ENCODE measurements around the gene ZFP57.
"Not testable (repeated sequence)": the region's sequence is repeated elsewhere in the genome, so short reads cannot be mapped to it uniquely, and the experiment has no call there.

The ZFP57 gene

DNA sequence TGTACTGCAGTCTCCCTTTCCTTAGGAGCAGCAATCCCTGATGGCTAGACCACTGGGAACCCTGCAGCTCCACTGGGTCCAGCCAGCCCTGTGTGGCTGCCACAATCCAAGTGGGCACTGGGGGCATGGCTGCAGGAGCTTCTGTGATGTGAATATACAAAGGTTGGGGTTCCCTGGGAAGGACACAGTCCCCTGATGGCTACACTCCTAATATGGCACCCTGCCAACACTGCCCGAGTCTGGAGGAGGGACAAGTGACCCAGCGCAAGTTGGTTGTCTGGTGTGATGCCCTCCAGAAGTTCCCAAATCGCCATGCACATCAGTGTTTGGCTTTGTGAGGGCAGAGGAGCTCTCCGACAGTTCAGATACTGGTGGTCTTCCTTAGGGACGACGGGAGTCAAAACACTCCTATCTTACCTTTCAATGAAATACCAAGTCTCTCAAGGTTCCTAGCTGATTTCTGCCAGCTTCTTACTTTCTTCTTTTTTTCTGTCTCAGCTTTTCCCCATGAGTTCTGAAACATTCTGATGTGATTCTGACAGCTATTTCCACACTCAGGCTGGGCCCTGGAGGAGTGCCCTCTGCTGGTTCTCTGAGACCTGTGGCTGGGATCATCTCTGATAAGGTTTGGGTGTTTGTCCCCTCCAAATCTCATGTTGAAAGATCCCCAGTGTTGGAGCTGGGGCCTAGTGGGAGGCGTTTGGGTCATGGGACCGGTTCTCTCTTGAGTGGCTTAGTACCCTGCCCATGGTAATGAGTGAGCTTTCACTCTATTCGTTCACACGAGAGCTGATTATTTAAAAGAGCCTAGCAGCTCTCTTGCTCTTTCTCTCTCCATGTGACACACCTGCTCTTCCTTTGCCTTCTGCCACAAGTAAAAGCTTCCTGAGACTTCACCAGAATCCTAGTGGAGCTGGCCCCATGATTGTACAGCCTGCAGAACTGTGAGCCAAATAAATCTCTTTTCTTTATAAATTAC, 15.5 kb upstream of the ZFP57 start:
- no peak for DNase-seq (ENCODE audit: low read depth in 2 of 2)

DNA sequence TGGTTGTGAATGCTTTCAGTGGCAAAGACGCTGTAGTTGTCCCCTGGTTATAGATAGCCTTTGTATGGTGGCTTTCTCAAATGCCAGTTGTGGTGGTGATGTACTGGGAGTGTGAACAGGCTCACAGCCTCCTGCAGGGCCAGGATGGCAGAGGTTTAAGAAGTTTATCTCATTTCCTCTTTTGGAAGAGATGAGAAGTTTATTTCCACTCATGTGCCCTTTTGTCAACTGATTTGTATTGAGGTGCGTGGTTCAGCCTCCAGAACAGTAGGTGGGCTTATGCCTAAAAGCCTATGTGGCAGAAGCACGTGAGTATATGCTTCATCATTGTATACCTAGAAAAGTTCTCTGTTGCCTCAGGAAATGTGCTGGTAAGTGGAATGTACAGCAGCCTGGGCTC, 13.7 kb upstream of the ZFP57 start:
- DNase-seq (ENCODE audit: low read depth in 2 of 2) = no peak

DNA sequence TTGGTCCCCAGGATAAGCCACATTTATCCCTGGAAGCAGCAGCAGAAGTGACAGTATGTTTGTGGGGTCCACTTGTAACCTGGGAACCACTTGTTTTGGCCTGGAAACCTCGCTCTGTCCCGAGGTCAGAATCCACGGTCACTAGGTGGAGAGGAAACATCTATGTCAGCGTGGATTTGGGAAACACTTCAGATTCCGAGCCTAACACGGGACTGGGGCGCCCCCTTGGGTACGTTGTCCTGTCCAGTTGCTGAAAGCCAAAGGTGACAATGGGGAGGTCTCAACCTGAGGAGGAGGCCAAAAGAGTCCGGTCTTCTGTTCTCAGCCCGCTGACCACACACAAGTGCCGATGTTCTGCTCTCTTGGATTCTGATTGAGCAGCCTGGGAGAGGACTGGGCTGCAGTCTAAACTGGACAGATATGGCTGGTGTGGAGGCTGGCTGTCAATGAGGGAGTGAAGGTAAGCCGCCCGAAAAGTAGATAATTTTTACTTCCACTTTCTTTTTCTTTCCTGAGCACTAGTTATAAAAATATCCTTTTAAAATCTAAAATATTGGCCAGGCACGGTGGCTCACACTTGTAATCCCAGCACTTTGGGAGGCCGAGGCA, 4.9 kb upstream of the ZFP57 start:
- DNase-seq (ENCODE audit: low read depth in 2 of 2) = no peak

DNA sequence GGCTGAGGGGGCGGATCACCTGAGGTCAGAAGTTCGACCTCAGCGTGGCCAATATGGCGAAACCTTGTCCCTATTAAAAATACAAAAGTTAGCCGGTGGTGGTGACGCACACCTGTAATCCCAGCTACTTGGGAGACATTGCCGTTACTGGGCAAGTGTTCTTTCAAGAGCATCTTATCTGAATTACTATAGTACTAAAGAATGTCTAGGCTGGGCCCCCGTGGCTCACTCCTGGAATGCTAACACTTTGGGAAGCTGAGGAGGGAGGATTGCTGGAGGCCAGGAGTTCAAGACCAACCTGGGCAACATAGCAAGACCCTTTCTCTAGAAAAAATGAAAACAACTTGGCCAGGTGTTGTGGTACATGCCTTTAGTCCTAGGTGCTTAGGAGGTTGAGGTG, 859 bp upstream of the ZFP57 start:
- no peak for DNase-seq (ENCODE audit: low read depth in 2 of 2)

DNA sequence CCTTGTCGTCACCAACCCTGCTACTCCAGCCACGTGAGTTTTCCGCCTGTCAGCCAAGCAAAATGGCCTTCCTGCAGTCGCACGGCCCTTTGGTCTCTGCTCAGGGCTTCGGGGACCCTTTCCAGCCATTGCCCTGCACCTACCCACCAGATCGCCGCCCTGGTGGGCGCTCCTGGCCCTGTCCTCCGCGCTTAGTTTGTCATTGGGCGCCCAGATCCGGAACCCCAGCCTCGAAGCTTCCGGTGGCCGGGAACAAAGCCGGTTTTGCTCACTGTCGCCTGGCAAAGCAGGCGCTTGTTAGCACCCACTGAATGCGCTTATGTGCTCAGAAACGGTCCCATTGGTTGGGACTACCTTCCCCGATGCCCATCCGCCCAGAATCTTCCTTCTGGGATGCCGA, 536 bp downstream of the ZFP57 start:
- DNase-seq (ENCODE audit: low read depth in 2 of 2) = no peak

DNA sequence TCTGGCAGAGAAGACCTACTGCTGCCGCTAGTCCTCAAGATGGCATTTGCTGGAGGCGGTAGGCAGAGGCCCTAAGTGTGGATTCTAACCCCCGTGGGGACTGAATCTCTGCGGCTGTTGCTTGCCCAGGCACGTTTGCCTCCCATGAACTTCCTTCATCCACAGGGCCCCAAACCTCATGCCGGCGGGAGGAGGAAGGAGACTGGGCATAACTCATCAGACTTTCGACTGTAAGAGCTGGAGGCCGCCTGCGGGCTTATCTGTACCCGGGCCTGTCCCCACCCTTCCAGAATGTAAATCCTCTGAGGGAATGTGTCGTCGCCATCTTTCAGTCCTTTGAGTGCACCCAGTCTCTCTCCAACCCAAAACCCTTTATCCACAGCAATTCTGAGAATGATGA, 990 bp downstream of the ZFP57 start:
- DNase-seq (ENCODE audit: low read depth in 2 of 2) = no peak

DNA sequence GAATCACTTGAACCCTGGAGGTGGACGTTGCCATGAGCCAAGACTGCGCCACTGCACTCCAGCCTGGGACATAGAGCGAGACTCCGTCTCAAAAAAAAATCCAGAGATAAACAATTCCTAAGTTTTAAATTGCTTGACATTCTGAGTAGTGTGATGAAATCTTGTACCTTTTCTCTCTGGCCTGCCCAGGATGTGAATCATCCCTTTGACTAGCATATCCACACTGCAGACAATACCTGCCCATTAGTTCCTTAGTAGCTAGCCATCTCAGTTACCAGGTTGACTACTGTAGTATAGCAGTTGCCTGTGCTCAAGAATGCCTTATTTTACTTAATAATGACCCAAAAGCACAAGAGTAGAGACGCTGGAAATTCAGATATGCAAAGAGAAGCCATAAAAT, 2.8 kb downstream of the ZFP57 start:
- no peak for DNase-seq (ENCODE audit: low read depth in 2 of 2)

DNA sequence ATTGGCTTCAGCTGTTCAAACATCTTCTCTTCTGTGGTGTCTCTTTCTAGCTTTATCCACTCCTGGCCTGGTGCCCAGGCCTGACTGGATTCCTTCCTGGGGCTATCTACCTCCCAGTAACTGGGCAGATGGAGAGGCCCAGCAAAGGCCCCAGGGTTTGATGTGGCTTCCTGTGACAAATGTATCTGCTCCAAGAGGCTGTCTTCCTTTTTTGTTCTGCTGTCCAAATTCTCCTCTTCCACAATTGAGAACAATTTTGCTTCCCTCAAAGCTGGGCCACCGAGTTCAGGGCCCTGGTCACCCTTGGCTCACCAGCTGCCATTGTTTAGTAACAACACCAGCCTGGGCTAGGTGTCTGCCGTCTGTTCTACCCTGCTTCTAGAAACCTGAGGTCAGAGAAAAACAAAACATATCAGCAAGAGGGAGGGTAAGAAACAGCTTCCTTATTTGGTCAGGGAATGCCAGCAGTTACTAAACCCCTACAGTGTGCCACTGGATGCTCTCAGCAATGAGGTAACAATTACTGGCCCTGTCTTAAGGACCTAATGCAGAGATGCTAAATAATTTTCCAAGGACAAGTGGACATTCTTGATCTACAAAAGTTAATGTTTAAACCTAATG, 3.9 kb downstream of the ZFP57 start:
- DNase-seq (ENCODE audit: low read depth in 2 of 2) = no peak

DNA sequence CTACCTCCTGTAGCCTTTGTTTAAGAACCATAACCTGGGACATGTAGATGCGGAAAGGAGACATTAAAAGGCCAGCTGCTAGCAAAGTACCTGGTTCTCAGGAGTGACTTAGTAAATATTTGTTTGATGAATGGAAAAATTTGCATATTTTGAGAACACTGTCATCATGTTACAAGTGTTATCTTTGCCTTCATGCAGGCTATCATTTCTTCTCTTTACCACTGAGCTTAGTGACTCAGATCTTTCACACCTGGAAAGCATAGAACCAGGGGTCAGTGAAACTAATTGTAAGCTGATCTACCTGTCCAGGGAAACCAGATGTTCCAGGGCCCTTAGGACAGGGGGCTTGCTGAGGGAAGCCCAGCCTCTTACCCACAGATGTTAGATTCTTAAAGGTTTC, 5.4 kb downstream of the ZFP57 start:
- no peak for DNase-seq (ENCODE audit: low read depth in 2 of 2)

DNA sequence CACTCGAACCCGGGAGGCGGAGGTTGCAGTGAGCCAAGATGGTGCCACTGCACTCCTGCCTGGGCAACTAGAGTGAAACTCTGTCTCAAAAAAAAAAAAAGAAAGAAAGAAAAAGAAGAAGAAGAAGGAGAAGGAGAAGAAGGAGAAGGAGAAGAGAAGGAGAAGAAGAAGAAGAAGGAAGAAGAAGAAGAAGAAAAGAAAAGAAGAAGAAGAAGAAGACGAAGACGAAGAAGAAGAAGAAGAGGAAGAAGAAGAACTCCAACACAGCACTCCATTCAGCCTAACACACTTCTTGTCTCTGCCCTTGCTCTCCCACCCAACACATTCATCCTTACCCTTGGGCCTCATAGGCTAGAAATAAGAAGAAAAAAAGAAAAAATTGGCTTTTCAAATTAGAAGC, 6.9 kb downstream of the ZFP57 start:
- no peak for DNase-seq (ENCODE audit: low read depth in 2 of 2)

DNA sequence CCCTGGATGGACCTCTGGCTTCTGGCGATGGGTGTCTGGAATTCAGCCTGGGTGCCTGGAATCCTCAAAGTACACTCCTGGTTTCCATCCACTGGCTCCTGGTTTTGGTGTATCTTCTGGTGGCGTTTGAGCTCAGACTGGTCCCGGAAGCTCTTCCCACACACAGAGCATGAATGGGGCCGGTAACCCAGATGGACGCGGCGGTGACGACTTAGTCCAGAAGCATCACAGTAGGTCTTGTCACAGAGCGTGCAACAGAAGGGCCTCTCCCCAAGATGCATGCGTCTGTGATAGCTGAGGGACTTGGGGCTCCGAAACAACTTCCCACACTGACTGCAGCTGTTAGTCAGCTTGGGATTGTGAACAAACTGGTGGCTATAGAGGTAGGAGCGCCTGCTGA, 7.8 kb downstream of the ZFP57 start:
- DNase-seq (ENCODE audit: low read depth in 2 of 2) = no peak

DNA sequence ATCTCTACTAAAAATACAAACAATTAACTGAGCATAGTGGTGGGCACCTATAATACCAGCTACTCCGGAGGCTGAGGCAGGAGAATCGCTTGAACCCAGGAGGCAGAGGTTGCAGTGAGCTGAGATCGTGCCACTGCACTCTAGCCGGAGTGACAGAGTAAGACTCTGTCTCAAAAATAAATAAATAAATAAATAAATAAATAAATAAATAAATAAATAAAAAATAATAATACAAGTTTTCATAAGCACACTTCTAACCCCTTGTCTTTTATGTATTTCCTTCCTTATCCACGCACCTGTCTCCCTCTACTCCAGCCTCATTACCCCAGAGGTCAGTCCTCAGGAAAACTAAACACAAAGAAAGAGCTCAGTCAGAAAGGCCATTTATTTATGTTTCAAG, 8.8 kb downstream of the ZFP57 start:
- not testable (repeated sequence) for DNase-seq (ENCODE audit: low read depth in 2 of 2)

DNA sequence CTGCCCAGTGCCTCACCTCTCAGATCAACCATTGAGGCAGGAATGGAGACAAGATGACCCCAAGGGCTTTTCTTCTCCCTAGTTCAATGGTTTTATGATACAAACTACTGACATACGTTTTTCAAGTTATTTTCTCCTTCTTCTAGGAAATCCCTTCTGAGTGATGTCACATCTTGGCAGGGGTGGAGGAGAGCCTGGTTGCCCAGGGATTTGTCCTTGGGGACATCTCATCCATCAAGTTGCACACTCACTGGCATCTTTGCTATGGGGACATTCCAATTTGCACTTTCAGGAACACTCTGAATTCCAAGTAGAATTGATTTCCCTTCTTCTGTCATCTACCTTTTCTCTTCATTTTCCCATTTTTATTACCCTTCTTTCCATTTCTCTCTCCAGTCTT, 9.9 kb downstream of the ZFP57 start:
- no peak for DNase-seq (ENCODE audit: low read depth in 2 of 2)

DNA sequence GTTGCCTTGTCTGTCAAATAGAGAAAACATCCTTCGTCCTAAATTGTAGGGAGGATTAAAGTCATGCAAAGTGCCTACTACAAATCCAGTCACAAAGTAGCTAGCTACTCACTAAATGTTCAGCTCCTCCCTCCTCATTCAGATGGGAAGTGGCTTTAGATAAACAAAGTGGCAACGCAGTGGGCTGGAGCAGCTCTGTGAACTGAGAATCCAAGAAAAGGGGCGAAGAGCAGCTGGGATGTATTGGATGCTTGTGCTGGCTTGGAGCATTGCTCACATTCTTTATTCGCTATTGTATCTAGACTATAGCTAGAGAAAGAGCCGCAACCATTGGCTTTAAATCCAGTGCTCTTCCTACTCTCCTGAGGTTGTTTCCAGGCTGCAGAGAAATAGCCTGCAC, 13.8 kb downstream of the ZFP57 start:
- DNase-seq (ENCODE audit: low read depth in 2 of 2) = no peak

DNA sequence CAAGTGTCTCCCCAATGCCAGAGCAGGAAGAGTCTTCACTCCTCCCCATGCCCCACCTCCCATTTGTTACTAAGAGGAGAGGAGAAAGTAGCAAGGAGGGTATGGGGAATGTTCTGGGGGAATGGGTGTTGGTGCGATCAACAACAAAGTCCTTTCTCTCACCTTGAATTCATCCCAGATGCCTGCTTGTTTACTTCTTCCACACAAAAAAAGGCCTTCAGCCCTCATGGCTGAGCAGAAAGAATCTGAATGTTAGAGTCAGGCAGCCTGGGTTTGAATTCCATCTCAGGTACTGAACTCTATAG, 14.2 kb downstream of the ZFP57 start:
- no peak for DNase-seq (ENCODE audit: low read depth in 2 of 2)

DNA sequence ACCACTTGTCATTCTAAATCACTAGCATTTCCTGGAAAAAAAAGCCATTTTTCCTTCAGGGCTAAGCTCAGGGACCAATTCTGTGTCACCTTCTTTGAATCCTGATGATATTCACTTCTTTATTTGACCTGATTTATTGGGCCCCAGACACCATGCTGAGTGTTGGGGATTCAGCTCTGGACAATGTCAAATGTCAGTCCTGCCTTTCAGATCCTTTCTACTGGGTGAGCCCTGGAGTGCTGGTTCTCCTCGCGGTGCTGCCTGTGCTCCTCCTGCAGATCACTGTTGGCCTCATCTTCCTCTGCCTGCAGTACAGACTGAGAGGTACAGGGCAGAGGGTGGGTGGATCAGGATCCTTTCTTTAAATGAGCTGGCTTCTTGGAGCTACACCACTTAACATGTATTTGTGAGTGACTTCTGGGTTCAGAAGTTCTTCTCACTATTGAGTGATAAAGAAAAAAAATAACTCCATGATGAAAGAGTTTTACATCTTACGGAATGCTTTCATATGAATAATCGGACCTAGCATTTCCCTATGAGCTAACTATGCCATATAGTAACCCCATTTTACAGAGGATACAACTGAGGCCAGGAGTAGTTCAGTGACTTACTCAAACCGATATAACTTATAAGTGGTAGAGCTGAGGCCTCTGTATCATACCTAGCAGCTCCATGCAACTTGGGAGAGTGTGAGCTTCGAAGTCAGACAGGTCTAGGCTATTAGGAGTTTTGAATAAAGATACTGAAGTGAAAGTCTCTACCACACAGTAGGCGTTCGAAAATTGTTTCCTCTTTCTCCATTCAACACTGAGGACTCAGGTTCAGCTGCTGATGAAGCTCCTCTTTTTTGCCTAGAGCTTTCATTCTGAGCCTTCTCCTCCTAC, 14.8 kb downstream of the ZFP57 start:
- DNase-seq (ENCODE audit: low read depth in 2 of 2) = no peak

DNA sequence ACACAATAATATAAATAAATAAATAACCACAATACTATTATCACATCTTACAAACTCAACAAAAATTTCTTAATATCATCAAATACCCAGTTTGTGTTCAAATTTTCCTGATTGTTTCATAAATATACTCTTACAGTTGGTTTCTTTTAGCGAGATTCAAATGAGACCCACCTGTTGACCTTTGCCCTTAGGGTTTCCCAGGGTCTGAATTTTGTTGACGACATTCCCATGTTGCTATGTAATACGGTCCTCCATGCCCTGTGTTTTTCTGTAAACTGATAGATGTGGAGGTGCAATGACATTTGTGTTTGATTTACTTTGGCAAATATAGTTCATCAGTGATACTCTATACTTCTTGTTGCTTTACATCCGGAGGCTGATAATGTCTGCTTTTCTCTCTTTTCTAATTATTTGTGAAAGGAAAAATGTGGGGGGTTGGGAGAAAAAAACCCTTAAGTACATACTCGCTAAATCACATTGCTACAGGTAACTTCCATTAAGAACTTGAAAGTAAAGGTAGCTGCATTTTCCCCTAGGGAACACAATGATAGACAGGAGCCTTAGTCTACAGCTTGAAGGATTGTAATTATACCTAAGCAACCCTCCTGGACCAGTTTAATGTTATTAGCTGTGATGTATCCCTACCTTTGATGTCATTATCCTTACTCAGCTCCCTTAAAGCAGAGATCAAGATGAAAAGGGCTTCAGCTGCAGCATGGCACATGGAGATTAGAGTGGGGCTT, 17.5 kb downstream of the ZFP57 start:
- no peak for DNase-seq (ENCODE audit: low read depth in 2 of 2)

DNA sequence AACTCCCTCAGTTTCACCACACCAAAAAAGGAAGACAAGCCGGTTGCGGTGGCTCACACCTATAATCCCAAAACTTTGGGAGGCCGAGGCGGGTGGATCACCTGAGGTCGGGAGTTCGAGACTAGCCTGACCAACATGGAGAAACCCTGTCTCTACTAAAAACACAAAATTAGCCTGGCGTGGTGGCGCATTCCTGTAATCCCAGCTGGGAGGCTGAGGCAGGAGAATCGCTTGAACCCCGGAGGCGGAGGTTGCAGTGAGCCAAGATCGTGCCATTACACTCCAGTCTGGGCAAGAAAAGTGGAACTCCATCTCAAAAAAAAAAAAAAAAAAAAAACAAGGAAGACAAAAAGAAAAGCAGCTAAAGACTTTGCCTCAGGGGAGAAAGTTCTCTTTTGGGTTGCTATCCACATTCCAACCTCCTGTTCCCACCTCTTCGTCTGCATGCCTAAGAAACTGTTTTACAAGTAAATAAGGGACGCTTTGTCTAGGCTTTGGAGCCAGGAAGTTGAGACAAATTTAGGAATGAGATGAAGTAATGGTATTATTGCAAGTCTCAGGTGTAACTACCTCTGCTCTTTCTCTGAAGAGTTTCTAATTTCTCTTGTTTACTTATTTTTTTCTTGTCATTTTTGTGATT, 19.3 kb downstream of the ZFP57 start:
- not testable (repeated sequence) for DNase-seq (ENCODE audit: low read depth in 2 of 2)

DNA sequence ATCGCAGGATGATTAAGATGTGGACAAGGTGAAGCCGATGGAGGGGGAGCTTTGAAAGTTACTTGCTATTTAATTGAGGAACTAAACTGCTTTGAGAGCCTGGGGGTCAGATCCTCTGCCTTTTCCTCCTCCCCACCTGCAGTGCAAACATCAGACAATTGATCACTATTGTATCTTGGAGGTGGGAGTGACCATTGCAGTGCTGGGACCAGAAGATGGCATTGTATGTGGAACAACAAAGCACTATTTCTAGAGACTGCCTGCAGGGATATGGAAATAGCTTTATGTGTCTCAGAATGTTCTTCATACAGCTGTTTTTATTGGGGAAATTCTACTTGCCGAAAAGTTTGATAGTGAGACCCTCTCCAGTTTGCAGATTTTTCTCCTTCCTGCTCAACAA, 19.9 kb downstream of the ZFP57 start:
- no peak for DNase-seq (ENCODE audit: low read depth in 2 of 2)

DNA sequence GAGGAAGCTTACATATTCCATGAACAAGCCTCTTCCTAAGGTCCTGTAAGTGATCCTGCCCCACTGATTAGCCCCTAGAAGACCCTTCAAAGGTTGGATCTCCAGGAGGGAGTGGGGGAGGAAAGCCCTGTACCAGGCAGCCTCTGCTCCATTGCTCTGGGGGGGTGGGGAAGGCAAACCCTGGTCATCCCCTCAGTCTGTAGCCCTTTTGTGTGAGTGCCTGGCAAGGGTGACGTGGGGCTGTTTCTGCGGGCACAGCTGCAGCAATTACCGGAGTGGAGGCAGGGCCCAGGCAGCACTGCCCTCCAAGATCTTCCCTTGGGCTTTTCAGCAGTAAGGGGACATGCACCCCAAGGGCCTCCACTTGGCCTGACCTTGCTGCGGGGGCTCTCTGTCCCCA, 24.2 kb downstream of the ZFP57 start, which contains the start of gene MOG:
Gene MOG (plus strand): TSS at position 295 of the 400 bp plus-strand sequence. CDS start 118 bp downstream, outside the sequence.
- no peak for DNase-seq (ENCODE audit: low read depth in 2 of 2)

DNA sequence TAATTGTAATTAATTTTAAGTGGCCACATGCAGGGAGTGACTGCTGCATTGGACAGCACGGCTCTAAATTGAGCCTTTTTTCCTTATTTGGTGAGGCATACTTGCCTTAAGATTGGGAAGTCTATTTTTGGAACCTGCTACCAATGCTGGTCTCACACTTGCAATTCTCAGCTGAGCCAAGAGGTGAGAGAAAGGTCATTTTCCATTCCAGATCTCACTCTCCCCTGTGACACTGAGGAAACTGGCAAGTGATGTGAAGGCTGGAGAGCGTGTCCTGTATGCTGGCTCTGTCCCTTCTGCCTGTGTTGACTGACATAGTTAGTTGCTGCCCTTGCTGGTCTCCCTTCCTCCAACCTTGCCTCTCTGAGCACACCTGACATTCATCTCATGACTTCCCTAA, 24.8 kb downstream of the ZFP57 start:
- DNase-seq (ENCODE audit: low read depth in 2 of 2) = no peak
